Gastrocnemius medialis (tissue), 4 donors: ENCODE results near the gene PERM1.

Experiments
- CTCF ChIP-seq, 5 experiments: fragments of 450-650 bp in 3 of 5; fragments of 200-600 bp in 2 of 5; sonication (generic) in 2 of 5; IDR thresholded peaks in 4 of 5; conservative IDR thresholded peaks in 1 of 5; 1 replicate in 4 of 5; 2 replicates in 1 of 5; pipeline ENCODE4 v1.5.1; 2016 to 2019; ENCODE audit warnings: antibody characterized with exemption in 5 of 5, mild to moderate bottlenecking in 3 of 5, moderate library complexity in 3 of 5
- POLR2A ChIP-seq, 2 donors: fragments of 450-650 bp; IDR thresholded peaks; one replicate each; pipeline ENCODE4 v1.6.1; 2017; ENCODE audit warnings: antibody characterized with exemption in 2 of 2, mild to moderate bottlenecking in 2 of 2, moderate library complexity in 2 of 2

- TF ChIP-seq POLR2A (IDR thresholded peaks at IDR 0.05) (no peak), CTCF (IDR thresholded peaks at IDR 0.05 in 4 of 5, conservative IDR thresholded peaks at IDR 0.05 in 1 of 5) (no peak)
Measured at GRCh38 chr1:985126-985525, 3.2 kb upstream of the PERM1 start.
